NCI-H2029 (cell line): ENCODE data around the gene CINP.
A peak's percentile ranks its signal among the peaks of the same experiment; 100 is the strongest.
"Not testable (repeated sequence)": the region's sequence is repeated elsewhere in the genome, so short reads cannot be mapped to it uniquely, and the experiment has no call there.

Source experiments
- DNase-seq: peaks from one replicate; lab custom pipeline; 2025; lab: John Stamatoyannopoulos, UW

CINP gene

GRCh38 chr14:102320671-102321455 lies 41.8 kb downstream of the CINP start:
- no peak for DNase-seq

GRCh38 chr14:102320033-102320660 lies 42.5 kb downstream of the CINP start:
- no peak for DNase-seq

GRCh38 chr14:102319351-102320032 lies 43.2 kb downstream of the CINP start, which contains the start of gene ZNF839:
TSS of gene ZNF839 (plus strand) at chr14:102319746. CDS start at chr14:102319766, 20 bp downstream.
- DNase-seq, result peak; percentile 78

- no peak for DNase-seq
Measured at GRCh38 chr14:102318781-102319276, 43.9 kb downstream of the CINP start.

GRCh38 chr14:102317564-102318248 lies 45.0 kb downstream of the CINP start:
- DNase-seq, result no peak

- DNase-seq, result peak; percentile 59
Measured at GRCh38 chr14:102316743-102317563, 45.7 kb downstream of the CINP start.

- DNase-seq, result peak; percentile 4
Measured at GRCh38 chr14:102316338-102316742, 46.4 kb downstream of the CINP start.

- DNase-seq, result no peak
Measured at GRCh38 chr14:102315121-102315520, 47.6 kb downstream of the CINP start.

GRCh38 chr14:102314242-102315011 lies 48.3 kb downstream of the CINP start:
- DNase-seq, result peak; percentile 16

- peak; percentile 79 for DNase-seq
Measured at GRCh38 chr14:102304611-102305506, 57.8 kb downstream of the CINP start, which contains the start of gene MOK. TSS of gene MOK (minus strand) at chr14:102305164. CDS start at chr14:102304968, 196 bp downstream.

- DNase-seq, result no peak
Measured at GRCh38 chr14:102303664-102304063, 59.0 kb downstream of the CINP start.

- DNase-seq, result not testable (repeated sequence)
Measured at GRCh38 chr14:102298303-102299070, 64.2 kb downstream of the CINP start.
